BLaER1 treated with 17β-estradiol and CSF1 and Interleukin-3, amounts not matched to agents 10 nM and 100 nM (cell line): ENCODE measurements around the gene FGD2.
A peak's percentile ranks its signal among the peaks of the same experiment; 100 is the strongest.

Experiments
- H3K27ac ChIP-seq, 11 experiments: shearing (Covaris generic); formaldehyde crosslinking; 2 replicates each; pipeline ENCODE4 v1.8.1; 2022
- H3K27me3 ChIP-seq, 11 experiments: shearing (Covaris generic); formaldehyde crosslinking; 2 replicates each; pipeline ENCODE4 v1.8.1; 2022
- H3K36me3 ChIP-seq, 11 experiments: shearing (Covaris generic); formaldehyde crosslinking; 2 replicates each; pipeline ENCODE4 v1.8.1; 2022
- H3K4me1 ChIP-seq, 10 experiments: shearing (Covaris generic); formaldehyde crosslinking; 2 replicates each; pipeline ENCODE4 v1.8.1; 2022
- H3K4me2 ChIP-seq, 11 experiments: shearing (Covaris generic); formaldehyde crosslinking; 2 replicates each; pipeline ENCODE4 v1.8.1; 2022
- H3K4me3 ChIP-seq, 10 experiments: shearing (Covaris generic); formaldehyde crosslinking; 2 replicates each; pipeline ENCODE4 v1.8.1; 2022
- H3K9ac ChIP-seq, 11 experiments: shearing (Covaris generic); formaldehyde crosslinking; 2 replicates each; pipeline ENCODE4 v1.8.1; 2022
- H3K9me3 ChIP-seq, 11 experiments: shearing (Covaris generic); formaldehyde crosslinking; replicated peaks in 1 of 11; 2 replicates each; pipeline ENCODE4 v1.8.1; 2022
- H4K20me1 ChIP-seq, 11 experiments: shearing (Covaris generic); formaldehyde crosslinking; 2 replicates each; pipeline ENCODE4 v1.8.1; 2022
- Cebpa-rat ChIP-seq, 11 experiments: shearing (Covaris generic); IDR thresholded peaks; 2 replicates each; pipeline ENCODE4 v1.8.1; 2022

The FGD2 gene

DNA sequence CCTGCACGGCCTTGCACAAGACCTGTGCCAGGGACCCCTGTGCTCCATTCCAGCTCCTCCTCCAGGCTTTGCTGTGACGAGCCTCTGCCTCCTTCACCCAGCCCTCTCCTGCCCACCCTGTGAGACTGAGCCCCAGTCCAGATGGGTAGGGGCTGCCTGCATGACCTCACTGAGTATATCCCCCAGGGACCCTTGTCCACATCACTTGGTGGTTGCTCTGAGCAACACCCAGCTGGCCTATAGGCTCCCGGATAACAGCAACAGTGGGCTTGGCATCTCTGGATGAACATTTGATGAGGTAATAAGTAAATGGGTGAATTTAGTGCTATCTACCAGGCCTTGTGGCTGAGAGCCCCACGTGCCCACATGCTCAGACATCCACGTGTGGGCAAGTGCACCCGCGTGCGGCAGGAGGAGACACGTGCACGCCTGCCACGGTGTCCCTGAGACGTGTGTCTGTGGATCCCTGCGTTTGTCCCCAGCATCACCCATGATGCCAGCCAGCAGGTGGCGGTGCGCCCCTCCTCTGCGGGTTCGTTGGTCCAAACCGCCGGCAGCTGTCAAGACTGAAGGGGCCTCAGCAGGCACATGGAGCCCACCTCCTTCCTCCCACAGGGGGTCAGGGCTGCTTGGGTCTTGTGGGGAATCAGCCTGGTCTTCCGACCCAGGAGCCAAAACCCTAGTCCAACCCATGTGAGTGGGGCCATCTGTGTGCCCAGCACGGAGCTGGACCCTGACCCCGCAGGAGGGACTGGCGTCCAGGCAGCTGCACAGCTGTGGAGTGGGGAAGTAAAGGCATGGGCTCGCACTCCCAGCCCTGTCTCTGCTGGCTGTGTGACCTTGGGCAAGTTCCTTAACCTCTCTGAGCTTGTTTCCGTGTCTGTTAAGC, 45.9 kb downstream of the FGD2 start:
- H3K9me3 ChIP-seq: no peaks in the 10 kb centered on the region
- H3K4me2 ChIP-seq: peak overlapping the region; percentile 82 to 97 (median 92)
- no peaks in the 10 kb centered on the region for H4K20me1 ChIP-seq
- no peaks in the 10 kb centered on the region for H3K36me3 ChIP-seq
- H3K4me1 ChIP-seq: peaks cover 53 to 90% (median 61%) of the 10 kb centered on the region in 10 experiments
- H3K27me3 ChIP-seq: no peaks in the 10 kb centered on the region
- H3K9ac ChIP-seq: peak overlapping the region; percentile 74 to 91 (median 80)
- no peak for TF ChIP-seq Cebpa-rat (IDR thresholded peaks at IDR 0.05)
- peak overlapping the region; percentile 73 to 98 (median 95) for H3K27ac ChIP-seq
- H3K4me3 ChIP-seq: peak overlapping the region in 7 of 10 experiments; percentile 32 to 61 (median 44); a peak in 13 of 20 replicates

DNA sequence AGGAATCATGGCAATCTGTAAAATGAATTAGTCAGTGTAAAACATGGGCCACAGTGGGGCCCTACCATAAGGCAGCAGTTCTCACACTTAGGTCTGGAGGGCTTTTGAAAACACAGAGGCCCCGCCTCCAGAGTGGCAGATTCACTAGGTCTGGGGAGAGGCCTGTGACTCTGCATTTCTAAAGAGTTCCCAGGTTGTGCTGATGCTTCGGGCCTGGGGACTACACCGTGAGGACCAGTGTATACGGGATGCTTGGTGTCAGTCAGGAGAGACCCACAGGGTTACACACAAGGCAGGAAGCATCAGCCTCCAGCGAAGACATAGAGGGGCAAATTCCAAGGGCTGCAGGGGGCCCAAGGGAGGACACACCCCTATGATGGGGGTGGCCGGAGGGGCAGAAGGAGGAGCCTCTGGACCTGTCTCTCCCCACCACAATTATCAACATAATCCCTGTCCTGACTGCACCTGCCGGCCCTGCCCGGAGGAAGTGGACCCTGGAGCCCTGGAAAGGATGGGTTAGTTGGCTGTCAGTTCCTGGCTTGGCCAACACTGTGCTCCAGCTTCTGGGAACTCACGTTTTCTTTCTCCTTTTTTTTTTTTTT, 46.7 kb downstream of the FGD2 start:
- Histone ChIP-seq H4K20me1 (no peaks in the 10 kb centered on the region), H3K9ac (peak overlapping the region; percentile 48 to 91 (median 80); a peak in 18 of 22 replicates), H3K27ac (peak overlapping the region; percentile 73 to 98 (median 95); a peak in 21 of 22 replicates), H3K4me2 (peak overlapping the region; percentile 82 to 97 (median 92)), H3K4me3 (peak overlapping the region in 3 of 10 experiments; percentile 9 to 61 (median 27); a peak in 4 of 20 replicates), H3K9me3 (no peaks in the 10 kb centered on the region), H3K36me3 (no peaks in the 10 kb centered on the region), H3K4me1 (peaks cover 53 to 88% (median 57%) of the 10 kb centered on the region in 10 experiments), H3K27me3 (no peaks in the 10 kb centered on the region)
- TF ChIP-seq Cebpa-rat (IDR thresholded peaks at IDR 0.05): no peak

GRCh38 chr6:37053683-37054082, 48.2 kb downstream of the FGD2 start:
- no peaks in the 10 kb centered on the region for H3K9me3 ChIP-seq
- H3K36me3 ChIP-seq: no peaks in the 10 kb centered on the region
- peak overlapping the region in 1 of 11 experiments; percentile 38; a peak in 1 of 22 replicates for H3K9ac ChIP-seq
- H3K27me3 ChIP-seq: no peaks in the 10 kb centered on the region
- TF ChIP-seq Cebpa-rat (IDR thresholded peaks at IDR 0.05): no peak
- H3K4me3 ChIP-seq: no peak overlapping the region
- no peak overlapping the region for H3K27ac ChIP-seq
- peaks cover 37 to 88% (median 41%) of the 10 kb centered on the region in 10 experiments for H3K4me1 ChIP-seq
- H4K20me1 ChIP-seq: no peaks in the 10 kb centered on the region
- H3K4me2 ChIP-seq: peak overlapping the region in 3 of 11 experiments; percentile 33 to 95 (median 35); a peak in 5 of 22 replicates

- Histone ChIP-seq H4K20me1 (no peaks in the 10 kb centered on the region), H3K9ac (no peak overlapping the region; a peak in 1 of 22 replicates), H3K27me3 (no peaks in the 10 kb centered on the region), H3K4me2 (peak overlapping the region in 2 of 11 experiments; percentile 33 to 95; a peak in 2 of 22 replicates), H3K4me3 (no peak overlapping the region), H3K9me3 (no peaks in the 10 kb centered on the region), H3K36me3 (no peaks in the 10 kb centered on the region), H3K4me1 (peaks cover 32 to 88% (median 38%) of the 10 kb centered on the region in 10 experiments), H3K27ac (no peak overlapping the region)
- TF ChIP-seq Cebpa-rat (IDR thresholded peaks at IDR 0.05): no peak
Measured at GRCh38 chr6:37054171-37054570, 48.7 kb downstream of the FGD2 start.

GRCh38 chr6:37054580-37054979, 49.1 kb downstream of the FGD2 start:
- no peaks in the 10 kb centered on the region for H3K9me3 ChIP-seq
- no peak for TF ChIP-seq Cebpa-rat (IDR thresholded peaks at IDR 0.05)
- 0 out of 22 replicates have a peak overlapping the region, but pooled peaks of 2 of the 11 experiments have one; percentile 18 to 34 for H3K27ac ChIP-seq
- H3K4me2 ChIP-seq: peak overlapping the region in 1 of 11 experiments; percentile 19; a peak in 1 of 22 replicates
- no peak overlapping the region for H3K4me3 ChIP-seq
- H3K9ac ChIP-seq: no peak overlapping the region; a peak in 1 of 22 replicates
- no peaks in the 10 kb centered on the region for H3K27me3 ChIP-seq
- H3K4me1 ChIP-seq: peaks cover 32 to 88% (median 38%) of the 10 kb centered on the region in 10 experiments
- H3K36me3 ChIP-seq: no peaks in the 10 kb centered on the region
- H4K20me1 ChIP-seq: no peaks in the 10 kb centered on the region

DNA sequence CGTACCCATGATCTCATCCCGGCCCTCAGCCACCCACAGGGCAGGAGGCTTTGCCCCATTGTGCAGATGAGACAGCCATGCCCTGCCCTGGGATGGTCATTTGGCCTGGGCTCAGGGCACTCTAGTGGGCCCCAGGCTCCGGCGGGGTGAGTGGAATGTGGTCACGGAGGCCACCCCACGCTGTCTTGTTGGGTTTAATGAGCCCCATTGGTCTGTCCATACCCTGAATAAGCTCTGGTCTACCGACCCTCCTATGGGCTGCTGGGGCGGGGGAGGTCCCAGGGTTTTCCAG, 50.6 kb downstream of the FGD2 start:
- peaks cover 31 to 92% (median 38%) of the 10 kb centered on the region in 10 experiments for H3K4me1 ChIP-seq
- H3K9me3 ChIP-seq: no peaks in the 10 kb centered on the region
- no peaks in the 10 kb centered on the region for H4K20me1 ChIP-seq
- H3K27ac ChIP-seq: peak overlapping the region in 4 of 11 experiments; percentile 2 to 34 (median 16); a peak in 4 of 22 replicates
- no peaks in the 10 kb centered on the region for H3K27me3 ChIP-seq
- no peak for TF ChIP-seq Cebpa-rat (IDR thresholded peaks at IDR 0.05)
- no peaks in the 10 kb centered on the region for H3K36me3 ChIP-seq
- H3K9ac ChIP-seq: peak overlapping the region in 1 of 11 experiments; percentile 16; a peak in 1 of 22 replicates
- peak overlapping the region in 3 of 11 experiments; percentile 3 to 29 (median 19); a peak in 4 of 22 replicates for H3K4me2 ChIP-seq
- H3K4me3 ChIP-seq: no peak overlapping the region

- no peak for TF ChIP-seq Cebpa-rat (IDR thresholded peaks at IDR 0.05)
- no peaks in the 10 kb centered on the region for H3K27me3 ChIP-seq
- H4K20me1 ChIP-seq: no peaks in the 10 kb centered on the region
- H3K9me3 ChIP-seq: no peaks in the 10 kb centered on the region
- peak overlapping the region in 3 of 11 experiments; percentile 3 to 29 (median 19); a peak in 4 of 22 replicates for H3K4me2 ChIP-seq
- H3K27ac ChIP-seq: peak overlapping the region in 3 of 11 experiments; percentile 2 to 34 (median 24); a peak in 3 of 22 replicates
- no peak overlapping the region for H3K4me3 ChIP-seq
- no peaks in the 10 kb centered on the region for H3K36me3 ChIP-seq
- peaks cover 31 to 92% (median 38%) of the 10 kb centered on the region in 10 experiments for H3K4me1 ChIP-seq
- H3K9ac ChIP-seq: peak overlapping the region in 1 of 11 experiments; percentile 16; a peak in 1 of 22 replicates
Measured at GRCh38 chr6:37056439-37057127, 51.1 kb downstream of the FGD2 start.

- H3K9ac ChIP-seq: no peak overlapping the region; a peak in 1 of 22 replicates
- no peaks in the 10 kb centered on the region for H3K36me3 ChIP-seq
- no peak overlapping the region for H3K4me3 ChIP-seq
- peaks cover 31 to 92% (median 38%) of the 10 kb centered on the region in 10 experiments for H3K4me1 ChIP-seq
- no peak for TF ChIP-seq Cebpa-rat (IDR thresholded peaks at IDR 0.05)
- H3K27ac ChIP-seq: no peak overlapping the region
- H3K27me3 ChIP-seq: no peaks in the 10 kb centered on the region
- no peaks in the 10 kb centered on the region for H3K9me3 ChIP-seq
- H3K4me2 ChIP-seq: peak overlapping the region in 3 of 11 experiments; percentile 53 to 89 (median 84); a peak in 4 of 22 replicates
- no peaks in the 10 kb centered on the region for H4K20me1 ChIP-seq
Measured at GRCh38 chr6:37057128-37057471, 51.6 kb downstream of the FGD2 start.
